ENCODE results near the gene ZNF32.

Gene ZNF32

GRCh38 chr10:43648398-43649184 is at the start of gene ZNF32:
ZNF32 (minus strand) TSS chr10:43648881; CDS start chr10:43646133, 2,748 bp downstream.
- Histone ChIP-seq H3K27ac (no peak within 1 kb of the TSS), H3K9me3 (ENCODE audit: low read depth, low read length) (peaks cover 2% of the 10 kb centered on the region; the same call in 1 of the 2 replicates), H3K4me3 (peak within 1 kb of the TSS; percentile 79), H3K36me3 (ENCODE audit: insufficient read depth, low read length) (peaks cover 35% of the 10 kb centered on the region), H3K9ac (ENCODE audit: insufficient read length) (peak within 1 kb of the TSS; percentile 86)
- TF ChIP-seq FOXP2 (optimal IDR thresholded peaks at IDR 0.05; ENCODE audit: control extremely low read depth, extremely low read length, insufficient read depth) (no peak), POLR2AphosphoS5 (IDR thresholded peaks at IDR 0.05; ENCODE audit: borderline replicate concordance, low read depth, low read length) (no peak), EZH2 (IDR thresholded peaks at IDR 0.05) (no peak)
- DNase-seq (ENCODE audit: low read depth, low spot score) = no peak

- no peaks in the 10 kb centered on the region for H3K9me3 ChIP-seq (ENCODE audit: low read depth, low read length)
- H3K9ac ChIP-seq (ENCODE audit: insufficient read length) = no peak overlapping the region
- no peaks in the 10 kb centered on the region for H3K36me3 ChIP-seq (ENCODE audit: insufficient read depth, low read length)
- no peak overlapping the region for H3K27ac ChIP-seq
- TF ChIP-seq FOXP2 (optimal IDR thresholded peaks at IDR 0.05; ENCODE audit: control extremely low read depth, extremely low read length, insufficient read depth) (no peak), EZH2 (IDR thresholded peaks at IDR 0.05) (no peak), POLR2AphosphoS5 (IDR thresholded peaks at IDR 0.05; ENCODE audit: borderline replicate concordance, low read depth, low read length) (no peak)
- DNase-seq (ENCODE audit: low read depth, low spot score) = no peak
- no peak overlapping the region for H3K4me3 ChIP-seq
Observed at GRCh38 chr10:43698156-43698555, 49.5 kb upstream of the ZNF32 start.

- TF ChIP-seq EZH2 (IDR thresholded peaks at IDR 0.05) = no peak
- Histone ChIP-seq H3K9ac (ENCODE audit: insufficient read length) (no peak overlapping the region), H3K9me3 (ENCODE audit: low read depth, low read length) (no peaks in the 10 kb centered on the region), H3K27ac (no peak overlapping the region), H3K36me3 (ENCODE audit: insufficient read depth, low read length) (no peaks in the 10 kb centered on the region), H3K4me3 (no peak overlapping the region)
- no peak for DNase-seq (ENCODE audit: low read depth, low spot score)
Observed at GRCh38 chr10:43696909-43697483, 48.3 kb upstream of the ZNF32 start.

DNA sequence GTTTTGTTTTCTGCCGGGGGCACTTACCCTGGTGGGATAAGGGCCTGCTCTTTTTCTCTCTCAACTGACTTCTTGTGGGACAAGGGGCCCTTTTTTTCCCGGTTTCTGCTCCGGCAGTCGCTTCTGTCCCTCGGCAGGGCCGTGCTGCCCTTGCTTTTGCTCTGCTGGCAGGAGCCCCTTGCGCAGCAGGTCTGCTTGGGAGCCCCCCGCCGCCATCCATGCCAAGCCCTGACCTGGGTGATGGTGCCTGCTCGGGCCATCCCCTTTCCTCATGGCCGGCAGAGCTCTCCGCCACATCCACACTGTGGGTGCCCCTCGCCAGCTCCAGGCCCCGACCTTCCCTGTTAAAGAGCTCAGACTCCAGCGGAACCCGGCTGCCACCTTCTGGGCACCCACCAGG is 47.0 kb upstream of the ZNF32 start:
- TF ChIP-seq FOXP2 (optimal IDR thresholded peaks at IDR 0.05; ENCODE audit: control extremely low read depth, extremely low read length, insufficient read depth) (no peak), POLR2AphosphoS5 (IDR thresholded peaks at IDR 0.05; ENCODE audit: borderline replicate concordance, low read depth, low read length) (no peak), EZH2 (IDR thresholded peaks at IDR 0.05) (no peak)
- Histone ChIP-seq H3K36me3 (ENCODE audit: insufficient read depth, low read length) (no peaks in the 10 kb centered on the region), H3K9ac (ENCODE audit: insufficient read length) (no peak overlapping the region), H3K27ac (no peak overlapping the region), H3K4me3 (no peak overlapping the region), H3K9me3 (ENCODE audit: low read depth, low read length) (no peaks in the 10 kb centered on the region)
- DNase-seq (ENCODE audit: low read depth, low spot score) = no peak

DNA sequence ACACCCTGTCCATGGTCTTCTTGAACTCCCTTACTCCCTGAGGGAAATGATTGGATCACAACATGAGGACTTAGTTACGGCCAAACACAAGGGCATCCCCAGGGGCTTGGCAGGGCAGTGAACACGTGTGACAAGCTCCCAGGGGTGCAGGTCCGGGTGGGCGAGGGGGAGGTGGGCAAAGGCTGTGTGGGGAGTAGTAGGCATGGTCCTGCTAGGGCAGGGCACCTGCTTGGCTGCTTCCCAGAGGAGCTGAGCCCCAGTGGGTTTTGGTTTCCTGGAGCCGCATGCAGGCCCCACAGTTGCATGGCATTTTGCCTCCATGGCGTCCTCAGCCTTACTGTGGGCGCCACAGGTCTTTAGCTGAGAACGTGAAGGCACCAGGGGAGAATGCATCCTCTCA is 46.6 kb upstream of the ZNF32 start:
- H3K4me3 ChIP-seq = no peak overlapping the region
- no peak overlapping the region for H3K9ac ChIP-seq (ENCODE audit: insufficient read length)
- no peaks in the 10 kb centered on the region for H3K36me3 ChIP-seq (ENCODE audit: insufficient read depth, low read length)
- H3K27ac ChIP-seq = no peak overlapping the region
- no peaks in the 10 kb centered on the region for H3K9me3 ChIP-seq (ENCODE audit: low read depth, low read length)
- no peak for DNase-seq (ENCODE audit: low read depth, low spot score)
- TF ChIP-seq FOXP2 (optimal IDR thresholded peaks at IDR 0.05; ENCODE audit: control extremely low read depth, extremely low read length, insufficient read depth) (no peak), EZH2 (IDR thresholded peaks at IDR 0.05) (no peak), POLR2AphosphoS5 (IDR thresholded peaks at IDR 0.05; ENCODE audit: borderline replicate concordance, low read depth, low read length) (no peak)

- DNase-seq (ENCODE audit: low read depth, low spot score) = no peak
- no peak overlapping the region for H3K27ac ChIP-seq
- no peak overlapping the region for H3K9ac ChIP-seq (ENCODE audit: insufficient read length)
- H3K9me3 ChIP-seq (ENCODE audit: low read depth, low read length) = no peaks in the 10 kb centered on the region
- no peak for TF ChIP-seq FOXP2 (optimal IDR thresholded peaks at IDR 0.05; ENCODE audit: control extremely low read depth, extremely low read length, insufficient read depth)
- TF ChIP-seq EZH2 (IDR thresholded peaks at IDR 0.05) = no peak
- TF ChIP-seq POLR2AphosphoS5 (IDR thresholded peaks at IDR 0.05; ENCODE audit: borderline replicate concordance, low read depth, low read length) = no peak
- no peaks in the 10 kb centered on the region for H3K36me3 ChIP-seq (ENCODE audit: insufficient read depth, low read length)
- H3K4me3 ChIP-seq = no peak overlapping the region
Observed at GRCh38 chr10:43694526-43694925, 45.8 kb upstream of the ZNF32 start.

DNA sequence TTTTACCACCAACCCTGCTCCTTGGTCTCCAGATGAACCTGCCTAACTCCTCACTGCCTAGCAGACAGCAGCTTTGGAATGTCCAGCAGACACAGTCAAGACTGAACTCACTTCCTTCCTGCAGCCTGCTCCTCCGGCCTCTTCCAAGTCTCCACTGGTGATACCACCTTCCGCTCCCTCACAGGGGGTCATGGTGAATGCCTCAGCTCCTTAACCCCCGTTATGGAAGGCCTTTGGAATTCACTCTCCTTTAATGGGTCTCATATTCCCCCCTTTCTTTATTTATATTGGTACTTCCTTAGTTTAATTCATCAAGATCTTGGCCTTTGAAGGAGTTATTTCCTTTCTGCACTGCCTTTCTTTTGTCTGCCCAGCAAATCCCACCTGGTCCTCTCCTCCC is 44.9 kb upstream of the ZNF32 start:
- no peak for DNase-seq (ENCODE audit: low read depth, low spot score)
- no peak overlapping the region for H3K27ac ChIP-seq
- no peaks in the 10 kb centered on the region for H3K9me3 ChIP-seq (ENCODE audit: low read depth, low read length)
- H3K36me3 ChIP-seq (ENCODE audit: insufficient read depth, low read length) = no peaks in the 10 kb centered on the region
- no peak overlapping the region for H3K4me3 ChIP-seq
- no peak overlapping the region for H3K9ac ChIP-seq (ENCODE audit: insufficient read length)
- no peak for TF ChIP-seq POLR2AphosphoS5 (IDR thresholded peaks at IDR 0.05; ENCODE audit: borderline replicate concordance, low read depth, low read length)
- no peak for TF ChIP-seq EZH2 (IDR thresholded peaks at IDR 0.05)
- no peak for TF ChIP-seq FOXP2 (optimal IDR thresholded peaks at IDR 0.05; ENCODE audit: control extremely low read depth, extremely low read length, insufficient read depth)

- H3K9ac ChIP-seq (ENCODE audit: insufficient read length) = no peak overlapping the region
- H3K27ac ChIP-seq = no peak overlapping the region
- no peak for DNase-seq (ENCODE audit: low read depth, low spot score)
- no peak for TF ChIP-seq FOXP2 (optimal IDR thresholded peaks at IDR 0.05; ENCODE audit: control extremely low read depth, extremely low read length, insufficient read depth)
- no peak for TF ChIP-seq POLR2AphosphoS5 (IDR thresholded peaks at IDR 0.05; ENCODE audit: borderline replicate concordance, low read depth, low read length)
- H3K9me3 ChIP-seq (ENCODE audit: low read depth, low read length) = no peaks in the 10 kb centered on the region
- H3K4me3 ChIP-seq = no peak overlapping the region
- no peaks in the 10 kb centered on the region for H3K36me3 ChIP-seq (ENCODE audit: insufficient read depth, low read length)
Observed at GRCh38 chr10:43692051-43692825, 43.6 kb upstream of the ZNF32 start.
